Hematopoietic multipotent progenitor cell treated with erythropoietin and hydrocortisone succinate and interleukin-3 and kit ligand, for 4 days (in vitro differentiated cells): ENCODE data around the gene NAXD.
A peak's percentile ranks its signal among the peaks of the same experiment; 100 is the strongest.
"Not testable (repeated sequence)": the region's sequence is repeated elsewhere in the genome, so short reads cannot be mapped to it uniquely, and the experiment has no call there.

Source experiments
- DNase-seq: peaks from one replicate; pipeline ENCODE4 v3.0.0-alpha.2; 2015

NAXD gene

DNA sequence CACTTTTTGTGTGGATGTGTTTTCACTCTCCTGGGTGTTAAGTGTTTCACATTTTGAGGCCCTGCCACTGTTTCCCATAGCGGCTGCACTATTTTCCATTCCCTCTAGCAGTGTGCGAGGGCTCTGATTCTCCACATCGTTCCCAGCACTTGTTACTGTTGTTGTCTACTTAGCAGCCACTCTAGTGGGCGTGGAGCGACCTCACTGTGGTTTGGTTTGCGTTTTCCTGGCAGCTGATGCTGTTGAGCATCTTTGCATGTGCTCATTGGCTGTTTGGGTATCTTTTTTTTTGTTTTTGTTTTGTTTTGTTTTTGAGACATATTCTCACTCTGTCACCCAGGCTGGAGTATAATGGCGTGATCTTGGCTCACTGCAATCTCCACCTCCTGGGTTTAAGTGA, 14.4 kb downstream of the NAXD start:
- DNase-seq, result no peak

DNA sequence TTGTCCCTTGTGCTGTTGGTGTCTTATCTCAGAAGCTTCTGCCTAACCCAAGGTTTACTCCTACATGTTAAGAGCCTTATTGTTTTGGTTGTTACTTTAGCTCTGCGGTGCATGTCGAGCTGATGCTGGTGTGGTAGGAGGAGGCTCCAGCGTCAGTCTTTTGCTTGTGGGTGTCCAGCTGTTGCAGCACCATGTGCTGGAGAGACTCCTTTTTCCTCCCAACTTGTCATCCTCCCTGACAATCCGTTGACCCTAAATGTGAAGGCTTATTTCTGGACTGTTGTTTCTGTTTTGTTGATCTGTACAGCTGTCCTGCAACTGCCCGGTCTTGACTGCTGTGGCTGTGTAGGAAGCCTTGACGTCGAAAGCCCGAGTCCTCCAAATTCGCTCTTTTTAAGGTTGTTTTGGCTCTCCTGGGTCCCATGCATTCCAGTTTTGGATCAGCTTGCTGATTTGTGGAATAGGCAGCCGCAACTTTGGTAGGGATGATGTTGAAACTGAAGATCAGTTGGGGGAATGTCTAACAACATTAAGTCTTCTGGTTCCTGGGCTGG, 15.3 kb downstream of the NAXD start:
- DNase-seq, result no peak

DNA sequence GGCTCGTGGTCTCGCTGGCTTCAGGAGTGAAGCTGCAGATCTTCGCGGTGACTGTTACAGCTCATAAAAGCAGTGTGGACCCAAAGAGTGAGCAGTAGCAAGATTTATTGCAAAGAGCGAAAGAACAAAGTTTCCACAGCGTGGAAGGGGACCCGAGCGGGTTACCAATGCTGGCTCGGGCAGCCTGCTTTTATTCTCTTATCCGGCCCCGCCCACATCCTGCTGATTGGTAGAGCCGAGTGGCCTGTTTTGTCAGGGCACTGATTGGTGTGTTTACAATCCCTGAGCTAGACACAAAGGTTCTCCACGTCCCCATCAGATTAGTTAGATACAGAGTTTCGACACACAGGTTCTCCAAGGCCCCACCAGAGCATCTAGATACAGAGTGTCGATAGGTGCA, 16.9 kb downstream of the NAXD start:
- DNase-seq, result not testable (repeated sequence)

- no peak for DNase-seq
These were observed 18.4 kb downstream of the NAXD start for GRCh38 chr13:110633776-110634175.

DNA sequence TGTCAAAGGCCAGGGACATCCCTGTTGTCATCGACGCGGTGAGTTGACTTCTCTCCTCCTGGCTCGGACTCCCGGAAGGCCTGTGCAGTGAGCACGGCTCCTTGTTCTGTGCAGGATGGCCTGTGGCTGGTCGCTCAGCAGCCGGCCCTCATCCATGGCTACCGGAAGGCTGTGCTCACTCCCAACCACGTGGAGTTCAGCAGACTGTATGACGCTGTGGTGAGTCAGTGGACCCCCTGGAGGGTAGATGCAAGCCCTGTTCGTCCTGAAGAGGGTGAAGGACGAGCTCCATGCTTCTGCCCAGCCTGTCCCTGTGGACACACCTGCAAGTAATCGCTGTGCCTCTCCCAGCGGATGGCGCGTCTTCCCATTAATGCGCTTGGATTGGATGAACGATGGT, 19.2 kb downstream of the NAXD start:
- DNase-seq, result no peak

DNA sequence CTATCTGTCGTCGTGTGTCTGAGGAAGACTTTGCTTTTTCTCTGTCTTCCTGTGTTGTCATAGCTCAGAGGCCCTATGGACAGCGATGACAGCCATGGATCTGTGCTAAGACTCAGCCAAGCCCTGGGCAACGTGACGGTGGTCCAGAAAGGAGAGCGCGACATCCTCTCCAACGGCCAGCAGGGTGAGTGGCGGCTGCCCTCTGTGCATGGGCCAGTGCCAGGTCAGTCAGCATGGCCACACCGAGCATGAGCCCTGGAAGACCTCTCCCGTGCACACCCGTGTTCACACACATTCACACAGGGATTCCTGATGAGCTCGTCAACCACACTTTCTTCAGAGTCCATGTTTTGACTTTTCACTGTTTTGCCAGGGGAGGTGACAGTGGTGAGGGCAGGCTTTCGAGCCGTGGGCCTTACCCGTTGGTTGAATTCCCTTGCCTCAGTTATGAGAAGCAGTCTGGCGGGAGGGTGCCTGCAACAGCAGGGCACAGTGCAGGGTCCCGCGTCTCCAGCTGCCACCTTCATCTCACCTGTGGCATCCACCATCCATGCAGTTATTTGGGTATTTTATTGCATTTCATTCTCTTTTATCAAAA, 20.2 kb downstream of the NAXD start:
- no peak for DNase-seq

- no peak for DNase-seq
These were observed 20.7 kb downstream of the NAXD start for GRCh38 chr13:110636053-110636475.

- no peak for DNase-seq
These were observed 21.4 kb downstream of the NAXD start for GRCh38 chr13:110636701-110637201.

DNA sequence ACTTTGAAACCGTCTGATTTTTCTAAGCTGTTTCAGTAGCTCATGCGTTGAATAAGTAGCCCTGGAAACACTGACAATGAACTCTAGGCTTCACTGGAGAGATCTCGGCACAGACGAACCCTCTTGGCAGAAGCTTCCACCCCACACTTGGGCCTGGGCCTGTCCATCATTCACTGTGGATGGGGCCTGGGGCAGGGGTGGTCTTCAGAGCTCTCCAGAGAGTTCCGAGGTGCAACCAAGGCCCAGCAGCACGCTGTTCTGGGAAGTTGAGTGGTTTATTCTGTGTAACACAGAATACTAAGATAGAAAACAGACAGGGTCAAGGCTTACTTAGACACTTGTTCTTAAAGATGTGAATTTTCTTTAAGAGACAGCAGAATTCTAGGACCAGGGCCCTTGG, 21.9 kb downstream of the NAXD start:
- DNase-seq, result no peak

DNA sequence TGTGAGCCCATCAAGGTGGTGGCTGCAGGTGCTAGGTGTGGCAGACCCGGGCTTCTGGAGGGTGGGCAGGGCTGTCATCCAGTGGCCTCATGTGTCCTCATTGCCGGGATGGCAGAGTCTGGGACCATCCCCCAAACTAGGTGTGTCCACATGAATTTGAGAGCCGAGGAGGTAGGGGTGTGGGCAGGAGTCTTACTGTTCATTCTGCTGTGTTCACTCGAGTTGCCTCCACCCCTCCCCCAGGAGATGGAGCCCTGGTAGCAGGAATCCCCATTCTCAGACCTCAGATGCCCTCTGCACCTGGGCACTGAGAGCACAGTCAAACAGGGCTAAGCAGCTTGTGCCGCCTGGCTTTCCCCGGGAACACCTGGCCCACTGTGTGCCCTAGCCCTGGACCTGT, 22.4 kb downstream of the NAXD start:
- no peak for DNase-seq

- DNase-seq, result no peak
These were observed 22.9 kb downstream of the NAXD start for GRCh38 chr13:110638257-110638656.

- no peak for DNase-seq
These were observed 23.8 kb downstream of the NAXD start for GRCh38 chr13:110638814-110639806.

DNA sequence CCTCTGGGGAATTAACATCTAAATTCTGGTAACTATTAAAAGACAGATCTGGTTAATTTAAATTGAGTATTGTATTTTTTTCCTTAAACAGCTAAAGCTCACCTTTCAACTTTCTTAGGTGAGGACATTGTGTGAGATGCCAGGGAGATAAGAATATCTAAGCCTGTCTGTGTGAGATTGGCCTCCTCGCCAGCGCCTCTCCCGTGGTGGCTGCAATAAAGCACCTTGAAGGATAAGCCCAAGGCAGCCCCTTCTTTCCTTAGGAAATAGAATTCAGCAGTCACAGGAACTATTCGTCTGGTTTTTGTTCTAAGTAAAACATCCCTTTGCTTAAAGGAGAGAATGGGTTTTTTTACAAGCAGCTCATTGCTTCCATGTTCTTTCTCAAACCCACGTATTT, 24.6 kb downstream of the NAXD start:
- DNase-seq, result no peak

- DNase-seq, result no peak
These were observed 25.3 kb downstream of the NAXD start for GRCh38 chr13:110640591-110641029.

DNA sequence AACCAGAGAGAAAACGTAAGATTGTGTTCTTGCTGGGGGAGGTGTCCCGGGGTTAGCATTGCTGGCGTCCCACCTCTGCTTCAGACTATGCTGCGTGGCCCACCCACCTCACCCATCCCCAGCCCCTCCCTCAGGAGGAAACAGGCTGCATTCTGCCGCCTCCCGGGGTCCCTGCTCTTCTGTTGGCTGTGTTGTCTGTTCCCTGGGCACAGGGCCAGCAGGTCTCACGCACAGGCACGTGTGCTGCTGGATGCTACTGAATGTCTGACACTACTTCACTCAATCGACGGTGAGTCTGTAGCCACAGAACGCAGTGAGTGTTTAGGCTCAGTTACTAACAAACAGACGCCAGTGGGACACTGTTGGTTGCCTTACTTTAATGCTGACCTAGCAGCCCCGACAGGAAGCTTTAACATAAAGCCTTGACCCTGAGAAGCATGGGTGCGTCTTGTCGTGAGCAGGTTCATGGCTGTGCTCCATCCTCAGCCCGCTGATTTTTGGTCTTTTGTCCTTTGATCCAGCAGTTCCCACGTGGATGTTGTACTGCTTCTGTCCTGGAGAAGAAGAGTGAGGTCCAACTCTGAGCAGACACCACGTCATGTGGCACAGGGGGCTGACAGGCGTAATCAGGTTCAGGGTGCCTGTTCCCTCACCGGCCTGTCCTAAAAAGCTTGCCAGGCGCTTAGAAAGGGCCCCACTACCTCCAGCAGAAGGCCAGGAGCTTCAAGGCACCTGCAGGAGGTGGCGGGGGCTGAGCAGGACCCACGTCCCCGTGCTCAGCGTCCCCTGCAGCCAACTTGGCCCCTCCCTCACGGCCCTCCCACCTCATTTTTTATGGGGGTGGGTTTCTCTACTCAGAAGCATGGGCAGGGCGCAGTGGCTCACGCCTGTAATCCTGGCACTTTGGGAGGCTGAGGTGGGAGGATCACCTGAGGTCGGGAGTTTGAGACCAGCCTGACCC, 26.0 kb downstream of the NAXD start:
- DNase-seq, result no peak

- DNase-seq, result no peak
These were observed 27.1 kb downstream of the NAXD start for GRCh38 chr13:110642291-110642981.

- DNase-seq, result no peak
These were observed 28.0 kb downstream of the NAXD start for GRCh38 chr13:110643324-110643723.

DNA sequence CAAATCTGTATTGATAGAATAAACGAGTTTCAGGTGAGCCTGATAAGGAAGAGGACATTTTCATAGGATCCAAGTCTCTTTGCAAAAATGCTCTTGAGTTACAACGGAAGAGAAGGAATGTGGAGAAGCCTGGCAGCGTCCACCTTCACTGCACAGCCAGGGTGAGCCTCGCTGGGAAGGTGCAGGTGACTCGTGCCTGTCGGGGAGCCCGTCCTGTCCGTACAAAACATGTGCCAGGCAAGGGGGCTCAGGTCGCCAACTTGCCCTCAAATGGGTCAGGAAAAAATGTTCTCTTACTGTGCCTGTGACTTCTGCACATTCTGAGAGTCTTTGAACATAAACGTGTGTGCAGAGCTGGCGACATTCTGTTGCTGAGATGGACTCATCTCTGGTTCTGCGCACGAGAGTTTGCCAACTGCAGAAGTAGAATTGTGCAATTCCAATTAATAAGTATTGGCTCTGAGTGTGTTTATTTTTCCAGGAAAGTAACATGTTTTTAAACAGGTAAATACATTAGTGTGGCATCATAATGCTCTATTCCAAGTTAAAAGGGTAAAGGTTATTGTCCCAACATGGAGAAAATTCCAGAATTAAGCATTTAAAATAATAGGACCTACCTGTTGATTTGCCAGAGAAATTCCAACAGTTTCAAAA, 28.6 kb downstream of the NAXD start:
- DNase-seq, result no peak

DNA sequence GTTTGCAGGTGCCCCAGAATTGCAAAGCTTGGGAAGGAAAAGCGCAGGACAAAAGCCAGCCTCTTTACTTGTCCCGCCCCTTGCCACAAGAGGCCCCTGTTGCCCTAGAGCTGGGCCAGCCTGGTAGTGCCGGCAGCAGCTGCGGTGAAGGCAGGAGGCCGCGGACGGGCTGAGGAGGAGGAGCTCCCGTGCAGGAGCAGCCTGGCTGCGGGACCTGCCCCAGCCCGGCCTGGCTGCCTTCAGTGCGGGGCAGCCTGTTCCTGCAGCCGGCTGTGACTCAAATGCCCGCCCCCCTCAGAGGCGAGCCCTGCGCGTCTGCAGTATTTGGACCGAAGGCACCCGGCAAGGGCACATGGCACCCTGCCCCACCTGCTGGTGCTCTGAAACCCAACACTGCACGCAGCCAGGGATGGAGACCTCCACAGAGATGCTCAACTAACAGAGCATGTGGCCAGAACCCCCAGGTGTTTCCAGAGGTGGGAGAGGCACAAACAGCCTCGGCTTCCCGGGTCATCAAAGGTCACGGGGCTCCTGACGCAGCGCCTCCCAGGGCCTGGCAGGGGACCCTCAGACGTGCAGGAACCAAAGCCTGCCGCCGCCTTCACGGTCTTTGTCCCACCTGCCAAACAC, 29.7 kb downstream of the NAXD start:
- peak; percentile 92 for DNase-seq

DNA sequence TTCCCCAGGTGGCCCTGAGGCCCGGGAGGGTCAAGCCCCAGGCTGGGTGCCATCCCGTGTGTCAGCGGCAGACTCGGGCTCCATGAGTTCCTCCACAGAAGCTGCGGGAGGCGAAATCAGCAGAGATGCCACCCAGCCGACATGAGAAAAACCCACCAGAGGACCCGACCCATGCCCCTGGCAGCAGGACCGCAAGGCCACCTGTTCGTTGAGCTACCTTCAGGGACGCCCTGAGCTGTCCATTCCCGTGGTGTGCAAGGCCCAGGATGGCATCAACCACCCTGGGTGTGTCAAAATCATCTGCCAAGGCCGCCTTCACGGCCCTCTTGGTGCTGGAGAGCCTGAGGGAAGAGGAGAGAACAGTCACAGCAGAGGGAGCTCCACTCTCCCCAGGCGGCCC, 30.4 kb downstream of the NAXD start:
- DNase-seq, result no peak
